WTC11 (cell line): ENCODE results near the gene IGSF9B. TPM values are rescaled to one million over a fixed set of nuclear protein-coding genes. Genes with fewer than 3 reads are reported as not detected.

Experiments used
- ATAC-seq: fragments of 200-7000 bp; cut with Tn5 transposase; 2 replicates; pipeline ENCODE4 v1.10.0; 2021; ENCODE audit warnings: mild to moderate bottlenecking, moderate library complexity
- CTCF ChIA-PET: fragments of 300-600 bp; sonication (Branson Sonifier 250); formaldehyde crosslinking; loops from one replicate; lab custom pipeline; 2021; ENCODE audit warnings: antibody characterized with exemption; lab: Charles Lee
- POLR2A ChIA-PET: fragments of 350-600 bp; sonication (Branson Sonifier 250); formaldehyde crosslinking; loops from one replicate; lab custom pipeline; 2021; ENCODE audit warnings: antibody characterized with exemption; lab: Charles Lee
- DNase-seq: peaks from one replicate; pipeline ENCODE4 v3.0.0; 2021; ENCODE audit warnings: low spot score
- H3K27ac Mint-ChIP-seq: 2 replicates; pipeline ENCODE4 v1.8.0; 2021; ENCODE audit warnings: mixed read lengths
- H3K27me3 Mint-ChIP-seq: 2 replicates; pipeline ENCODE4 v1.8.0; 2021; ENCODE audit warnings: low read depth, mild to moderate bottlenecking, moderate library complexity, mixed read lengths
- H3K36me3 Mint-ChIP-seq: 2 replicates; pipeline ENCODE4 v1.8.0; 2021; ENCODE audit warnings: mixed read lengths
- H3K4me1 Mint-ChIP-seq: 2 replicates; pipeline ENCODE4 v1.8.0; 2022; ENCODE audit warnings: mixed read lengths
- H3K4me3 Mint-ChIP-seq: 2 replicates; pipeline ENCODE4 v1.8.0; 2021; ENCODE audit warnings: mild to moderate bottlenecking, moderate library complexity, mixed read lengths
- H3K9me3 Mint-ChIP-seq: 2 replicates; pipeline ENCODE4 v1.8.0; 2021; ENCODE audit warnings: mixed read lengths
- AFF4 ChIP-seq: sonication (generic); formaldehyde crosslinking; IDR thresholded peaks from 2 replicates; pipeline ENCODE4 v1.8.1; 2023; ENCODE audit warnings: mild to moderate bottlenecking, missing genetic modification reagents, borderline replicate concordance
- ELF4 ChIP-seq: sonication (generic); formaldehyde crosslinking; IDR thresholded peaks from 2 replicates; pipeline ENCODE4 v1.8.1; 2022; ENCODE audit warnings: low read depth, mild to moderate bottlenecking, moderate library complexity, missing genetic modification reagents
- GRHL2 ChIP-seq: fragments of 250-450 bp; sonication (Bioruptor Pico); IDR thresholded peaks from 2 replicates; pipeline ENCODE4 v1.8.0; 2022; ENCODE audit warnings: mild to moderate bottlenecking, moderate library complexity; ENCODE audit not compliant: insufficient replicate concordance, severe bottlenecking
- MXD4 ChIP-seq: fragments of 250-450 bp; sonication (Bioruptor Pico); IDR thresholded peaks from 2 replicates; pipeline ENCODE4 v1.8.0; 2021; ENCODE audit warnings: mild to moderate bottlenecking, moderate library complexity, borderline replicate concordance
- MYBL2 ChIP-seq: sonication (generic); formaldehyde crosslinking; IDR thresholded peaks from 2 replicates; pipeline ENCODE4 v1.8.1; 2023; ENCODE audit warnings: mild to moderate bottlenecking, moderate library complexity, missing genetic modification reagents
- OVOL2 ChIP-seq: fragments of 250-450 bp; sonication (Bioruptor Pico); IDR thresholded peaks from 2 replicates; pipeline ENCODE4 v1.9.0; 2021; ENCODE audit warnings: mild to moderate bottlenecking, borderline replicate concordance
- RORB ChIP-seq: fragments of 250-450 bp; sonication (Bioruptor Pico); IDR thresholded peaks from 2 replicates; pipeline ENCODE4 v1.9.0; 2021; ENCODE audit warnings: mild to moderate bottlenecking
- SMAD3 ChIP-seq: sonication (generic); formaldehyde crosslinking; IDR thresholded peaks from 2 replicates; pipeline ENCODE4 v1.8.0; 2022; ENCODE audit warnings: missing genetic modification reagents, mild to moderate bottlenecking, borderline replicate concordance
- TEAD1 ChIP-seq: sonication (generic); formaldehyde crosslinking; IDR thresholded peaks from 2 replicates; pipeline ENCODE4 v1.8.0; 2022; ENCODE audit warnings: mild to moderate bottlenecking, missing genetic modification reagents
- TEAD4 ChIP-seq: sonication (generic); formaldehyde crosslinking; IDR thresholded peaks from 2 replicates; pipeline ENCODE4 v1.8.0; 2022; ENCODE audit warnings: mild to moderate bottlenecking, missing genetic modification reagents
- TP53 ChIP-seq: sonication (generic); formaldehyde crosslinking; IDR thresholded peaks from 2 replicates; pipeline ENCODE4 v1.8.1; 2023; ENCODE audit warnings: mild to moderate bottlenecking, missing genetic modification reagents
- ZNF121 ChIP-seq: sonication (generic); formaldehyde crosslinking; IDR thresholded peaks from 2 replicates; pipeline ENCODE4 v1.8.0; 2023; ENCODE audit warnings: missing genetic modification reagents
- ZNF138 ChIP-seq: sonication (generic); formaldehyde crosslinking; conservative IDR thresholded peaks from 2 replicates; pipeline ENCODE4 v1.8.1; 2022; ENCODE audit warnings: mild to moderate bottlenecking, moderate library complexity, missing genetic modification reagents
- ZNF232 ChIP-seq: sonication (generic); formaldehyde crosslinking; IDR thresholded peaks from 2 replicates; pipeline ENCODE4 v1.8.0; 2022; ENCODE audit warnings: mild to moderate bottlenecking, missing genetic modification reagents
- ZNF317 ChIP-seq: sonication (generic); formaldehyde crosslinking; IDR thresholded peaks from 2 replicates; pipeline ENCODE4 v1.8.1; 2023; ENCODE audit warnings: low read depth, mild to moderate bottlenecking, moderate library complexity, missing genetic modification reagents, borderline replicate concordance
- ZNF396 ChIP-seq: fragments of 250-450 bp; sonication (Bioruptor Pico); IDR thresholded peaks from 2 replicates; pipeline ENCODE4 v1.8.0; 2021; ENCODE audit warnings: mild to moderate bottlenecking, moderate library complexity, borderline replicate concordance
- ZNF425 ChIP-seq: fragments of 250-450 bp; sonication (Bioruptor Pico); conservative IDR thresholded peaks from 2 replicates; pipeline ENCODE4 v1.9.0; 2021; ENCODE audit warnings: mild to moderate bottlenecking
- total RNA-seq: library from RNA; stranded (reverse); gene quantifications from 3 replicates; pipeline ENCODE4 v1.2.3, GENCODE V29; 2021
- TF ChIP-seq, protein P1 (sequence below): fragments of 200-600 bp; IDR thresholded peaks from 2 replicates; pipeline ENCODE4 v1.8.0; 2022; ENCODE audit warnings: antibody characterized with exemption
- TF ChIP-seq, protein P2 (sequence below): sonication (generic); formaldehyde crosslinking; IDR thresholded peaks from 2 replicates; pipeline ENCODE4 v1.8.1; 2022; ENCODE audit warnings: low read depth, mild to moderate bottlenecking, moderate library complexity, missing genetic modification reagents, borderline replicate concordance
- TF ChIP-seq, protein P3 (sequence below): sonication (generic); formaldehyde crosslinking; IDR thresholded peaks from 2 replicates; pipeline ENCODE4 v1.8.0; 2023; ENCODE audit warnings: missing genetic modification reagents
- TF ChIP-seq, protein P4 (sequence below): fragments of 250-450 bp; sonication (Bioruptor Pico); IDR thresholded peaks from 2 replicates; pipeline ENCODE4 v1.9.0; 2021; ENCODE audit warnings: mild to moderate bottlenecking, borderline replicate concordance

Gene IGSF9B
- total RNA-seq, 1 experiment from 2014 or later, result 52.7 TPM

DNA sequence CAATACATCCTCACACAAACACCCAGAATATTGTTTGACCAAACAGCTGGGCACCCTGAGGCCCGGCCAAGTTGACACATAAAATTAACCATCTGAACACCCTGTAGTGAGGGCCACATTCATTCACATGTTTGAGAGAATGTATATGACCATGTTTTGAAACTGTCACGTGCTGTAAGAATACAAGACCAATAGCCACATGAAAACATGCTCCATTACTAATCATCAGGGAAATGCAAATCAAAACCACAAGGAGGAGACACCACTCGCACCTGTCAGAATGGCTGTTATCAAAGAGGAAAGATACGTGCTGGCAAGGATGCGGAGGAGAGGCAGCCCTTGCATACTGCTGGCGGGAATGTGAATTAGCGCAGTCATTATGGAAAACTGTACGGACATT, 38.3 kb upstream of the IGSF9B start:
- ChIA-PET POLR2A (interaction anchor here (0.6 kb wide), 1 partner anchor 23 kb away, joined by 3 read pairs; no protein-coding TSS in a partner anchor), CTCF (no interaction called here)
- H3K27ac Mint-ChIP-seq, result no peak overlapping the region
- no peak overlapping the region for H3K4me3 Mint-ChIP-seq
- H3K36me3 Mint-ChIP-seq, result no peaks in the 10 kb centered on the region
- TF ChIP-seq MYBL2 (no peak), TEAD4 (no peak), ELF4 (CRISPR knock-in tag) (no peak), ZNF121 (CRISPR knock-in tag) (no peak), OVOL2 (CRISPR knock-in tag) (no peak), MXD4 (no peak), ZNF396 (no peak), ZNF425 (CRISPR knock-in tag) (no peak), GRHL2 (CRISPR knock-in tag) (no peak), ZNF317 (no peak), SMAD3 (CRISPR knock-in tag) (no peak)
- TF ChIP-seq, protein P1, sequence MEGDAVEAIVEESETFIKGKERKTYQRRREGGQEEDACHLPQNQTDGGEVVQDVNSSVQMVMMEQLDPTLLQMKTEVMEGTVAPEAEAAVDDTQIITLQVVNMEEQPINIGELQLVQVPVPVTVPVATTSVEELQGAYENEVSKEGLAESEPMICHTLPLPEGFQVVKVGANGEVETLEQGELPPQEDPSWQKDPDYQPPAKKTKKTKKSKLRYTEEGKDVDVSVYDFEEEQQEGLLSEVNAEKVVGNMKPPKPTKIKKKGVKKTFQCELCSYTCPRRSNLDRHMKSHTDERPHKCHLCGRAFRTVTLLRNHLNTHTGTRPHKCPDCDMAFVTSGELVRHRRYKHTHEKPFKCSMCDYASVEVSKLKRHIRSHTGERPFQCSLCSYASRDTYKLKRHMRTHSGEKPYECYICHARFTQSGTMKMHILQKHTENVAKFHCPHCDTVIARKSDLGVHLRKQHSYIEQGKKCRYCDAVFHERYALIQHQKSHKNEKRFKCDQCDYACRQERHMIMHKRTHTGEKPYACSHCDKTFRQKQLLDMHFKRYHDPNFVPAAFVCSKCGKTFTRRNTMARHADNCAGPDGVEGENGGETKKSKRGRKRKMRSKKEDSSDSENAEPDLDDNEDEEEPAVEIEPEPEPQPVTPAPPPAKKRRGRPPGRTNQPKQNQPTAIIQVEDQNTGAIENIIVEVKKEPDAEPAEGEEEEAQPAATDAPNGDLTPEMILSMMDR, result no peak
- TF ChIP-seq, protein P2, sequence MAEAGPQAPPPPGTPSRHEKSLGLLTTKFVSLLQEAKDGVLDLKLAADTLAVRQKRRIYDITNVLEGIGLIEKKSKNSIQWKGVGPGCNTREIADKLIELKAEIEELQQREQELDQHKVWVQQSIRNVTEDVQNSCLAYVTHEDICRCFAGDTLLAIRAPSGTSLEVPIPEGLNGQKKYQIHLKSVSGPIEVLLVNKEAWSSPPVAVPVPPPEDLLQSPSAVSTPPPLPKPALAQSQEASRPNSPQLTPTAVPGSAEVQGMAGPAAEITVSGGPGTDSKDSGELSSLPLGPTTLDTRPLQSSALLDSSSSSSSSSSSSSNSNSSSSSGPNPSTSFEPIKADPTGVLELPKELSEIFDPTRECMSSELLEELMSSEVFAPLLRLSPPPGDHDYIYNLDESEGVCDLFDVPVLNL, result no peak
- no peak for DNase-seq
- no peaks in the 10 kb centered on the region for H3K9me3 Mint-ChIP-seq
- H3K4me1 Mint-ChIP-seq, result 0 out of 2 replicates have a peak, but pooled peaks cover 10% of the 10 kb centered on the region
- ATAC-seq, result no peak
- no peaks in the 10 kb centered on the region for H3K27me3 Mint-ChIP-seq

DNA sequence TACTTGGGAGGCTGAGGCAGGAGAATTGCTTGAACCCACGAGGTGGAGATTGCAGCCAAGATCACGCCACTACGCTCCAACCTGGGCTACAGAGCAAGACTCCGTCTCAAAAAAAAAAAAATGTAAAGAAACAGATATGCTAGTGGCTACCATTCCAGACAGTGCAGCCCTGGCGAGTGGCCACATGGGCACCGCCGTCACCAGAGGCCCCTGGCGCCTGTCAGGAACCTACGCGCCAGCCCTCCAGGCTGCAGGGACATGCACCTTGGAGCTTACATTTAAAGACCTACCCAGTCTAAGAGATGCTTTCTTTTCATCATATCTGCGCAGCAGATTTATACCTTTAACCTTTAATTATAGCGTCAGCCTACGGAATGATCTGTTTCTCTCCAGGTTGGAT, 37.2 kb upstream of the IGSF9B start:
- no peak for DNase-seq
- Mint-ChIP-seq H3K4me1 (0 out of 2 replicates have a peak, but pooled peaks cover 10% of the 10 kb centered on the region), H3K36me3 (no peaks in the 10 kb centered on the region), H3K27ac (no peak overlapping the region), H3K4me3 (no peak overlapping the region), H3K9me3 (no peaks in the 10 kb centered on the region), H3K27me3 (no peaks in the 10 kb centered on the region)
- ChIA-PET POLR2A (no interaction called here), CTCF (no interaction called here)
- ATAC-seq, result no peak
- TF ChIP-seq TP53, result no peak
- no peak for TF ChIP-seq RORB (CRISPR knock-in tag)
- TF ChIP-seq TEAD1 (CRISPR knock-in tag), result no peak
- no peak for TF ChIP-seq AFF4 (CRISPR knock-in tag)
- TF ChIP-seq, protein P3, sequence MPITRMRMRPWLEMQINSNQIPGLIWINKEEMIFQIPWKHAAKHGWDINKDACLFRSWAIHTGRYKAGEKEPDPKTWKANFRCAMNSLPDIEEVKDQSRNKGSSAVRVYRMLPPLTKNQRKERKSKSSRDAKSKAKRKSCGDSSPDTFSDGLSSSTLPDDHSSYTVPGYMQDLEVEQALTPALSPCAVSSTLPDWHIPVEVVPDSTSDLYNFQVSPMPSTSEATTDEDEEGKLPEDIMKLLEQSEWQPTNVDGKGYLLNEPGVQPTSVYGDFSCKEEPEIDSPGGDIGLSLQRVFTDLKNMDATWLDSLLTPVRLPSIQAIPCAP (CRISPR knock-in tag), result no peak
- no peak for TF ChIP-seq ZNF232 (CRISPR knock-in tag)
- no peak for TF ChIP-seq ZNF138 (CRISPR knock-in tag)
- TF ChIP-seq MYBL2, result no peak
- TF ChIP-seq, protein P4, sequence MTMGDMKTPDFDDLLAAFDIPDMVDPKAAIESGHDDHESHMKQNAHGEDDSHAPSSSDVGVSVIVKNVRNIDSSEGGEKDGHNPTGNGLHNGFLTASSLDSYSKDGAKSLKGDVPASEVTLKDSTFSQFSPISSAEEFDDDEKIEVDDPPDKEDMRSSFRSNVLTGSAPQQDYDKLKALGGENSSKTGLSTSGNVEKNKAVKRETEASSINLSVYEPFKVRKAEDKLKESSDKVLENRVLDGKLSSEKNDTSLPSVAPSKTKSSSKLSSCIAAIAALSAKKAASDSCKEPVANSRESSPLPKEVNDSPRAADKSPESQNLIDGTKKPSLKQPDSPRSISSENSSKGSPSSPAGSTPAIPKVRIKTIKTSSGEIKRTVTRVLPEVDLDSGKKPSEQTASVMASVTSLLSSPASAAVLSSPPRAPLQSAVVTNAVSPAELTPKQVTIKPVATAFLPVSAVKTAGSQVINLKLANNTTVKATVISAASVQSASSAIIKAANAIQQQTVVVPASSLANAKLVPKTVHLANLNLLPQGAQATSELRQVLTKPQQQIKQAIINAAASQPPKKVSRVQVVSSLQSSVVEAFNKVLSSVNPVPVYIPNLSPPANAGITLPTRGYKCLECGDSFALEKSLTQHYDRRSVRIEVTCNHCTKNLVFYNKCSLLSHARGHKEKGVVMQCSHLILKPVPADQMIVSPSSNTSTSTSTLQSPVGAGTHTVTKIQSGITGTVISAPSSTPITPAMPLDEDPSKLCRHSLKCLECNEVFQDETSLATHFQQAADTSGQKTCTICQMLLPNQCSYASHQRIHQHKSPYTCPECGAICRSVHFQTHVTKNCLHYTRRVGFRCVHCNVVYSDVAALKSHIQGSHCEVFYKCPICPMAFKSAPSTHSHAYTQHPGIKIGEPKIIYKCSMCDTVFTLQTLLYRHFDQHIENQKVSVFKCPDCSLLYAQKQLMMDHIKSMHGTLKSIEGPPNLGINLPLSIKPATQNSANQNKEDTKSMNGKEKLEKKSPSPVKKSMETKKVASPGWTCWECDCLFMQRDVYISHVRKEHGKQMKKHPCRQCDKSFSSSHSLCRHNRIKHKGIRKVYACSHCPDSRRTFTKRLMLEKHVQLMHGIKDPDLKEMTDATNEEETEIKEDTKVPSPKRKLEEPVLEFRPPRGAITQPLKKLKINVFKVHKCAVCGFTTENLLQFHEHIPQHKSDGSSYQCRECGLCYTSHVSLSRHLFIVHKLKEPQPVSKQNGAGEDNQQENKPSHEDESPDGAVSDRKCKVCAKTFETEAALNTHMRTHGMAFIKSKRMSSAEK (CRISPR knock-in tag), result no peak
